NCI-H2227 treated with DMSO at 0.1 percent for 48 hours (cell line): ENCODE data around the gene MT1HL1.
"Not testable (repeated sequence)": the region's sequence is repeated elsewhere in the genome, so short reads cannot be mapped to it uniquely, and the experiment has no call there.

Experiments used
- DNase-seq: peaks from one replicate; lab custom pipeline; 2025; lab: John Stamatoyannopoulos, UW

The MT1HL1 gene

DNA sequence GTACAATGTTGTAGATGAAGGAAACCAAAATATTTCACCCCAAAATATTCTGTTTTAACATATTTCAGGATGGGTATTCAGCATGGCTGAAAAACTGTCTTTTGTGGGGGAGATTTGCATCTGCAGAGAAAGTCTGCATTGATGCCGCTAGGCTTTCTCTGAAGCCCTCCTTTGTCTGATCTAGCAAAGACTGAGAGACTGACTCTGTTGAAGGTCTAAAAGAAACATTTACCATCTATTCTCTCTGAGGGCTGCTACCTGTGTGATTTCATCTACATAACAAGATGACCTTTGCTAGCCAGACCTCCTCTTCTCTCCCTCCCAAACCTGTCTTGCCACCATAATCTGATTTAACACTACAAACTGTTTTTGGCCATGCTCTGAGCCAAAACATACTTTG lies 12.4 kb upstream of the MT1HL1 start:
- DNase-seq: no peak

DNA sequence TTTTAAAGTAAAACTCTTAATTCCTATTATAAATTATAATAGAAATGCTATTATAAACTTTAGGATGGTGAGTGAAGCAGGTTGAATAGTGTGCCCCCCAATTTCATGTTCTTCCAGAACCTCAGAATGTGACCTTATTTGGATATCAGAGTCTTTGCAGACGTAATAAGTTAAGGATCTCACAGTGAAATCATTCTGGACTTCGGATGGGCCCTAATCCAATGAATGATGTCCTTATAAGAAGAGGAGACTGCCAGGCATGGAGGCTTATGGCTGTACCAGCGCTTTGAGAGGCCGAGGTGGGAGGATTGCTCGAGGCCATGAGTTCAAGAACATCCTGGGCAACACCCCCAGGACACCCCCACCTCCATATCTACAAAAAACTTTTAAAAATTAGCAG lies 9.4 kb upstream of the MT1HL1 start:
- DNase-seq: no peak

DNA sequence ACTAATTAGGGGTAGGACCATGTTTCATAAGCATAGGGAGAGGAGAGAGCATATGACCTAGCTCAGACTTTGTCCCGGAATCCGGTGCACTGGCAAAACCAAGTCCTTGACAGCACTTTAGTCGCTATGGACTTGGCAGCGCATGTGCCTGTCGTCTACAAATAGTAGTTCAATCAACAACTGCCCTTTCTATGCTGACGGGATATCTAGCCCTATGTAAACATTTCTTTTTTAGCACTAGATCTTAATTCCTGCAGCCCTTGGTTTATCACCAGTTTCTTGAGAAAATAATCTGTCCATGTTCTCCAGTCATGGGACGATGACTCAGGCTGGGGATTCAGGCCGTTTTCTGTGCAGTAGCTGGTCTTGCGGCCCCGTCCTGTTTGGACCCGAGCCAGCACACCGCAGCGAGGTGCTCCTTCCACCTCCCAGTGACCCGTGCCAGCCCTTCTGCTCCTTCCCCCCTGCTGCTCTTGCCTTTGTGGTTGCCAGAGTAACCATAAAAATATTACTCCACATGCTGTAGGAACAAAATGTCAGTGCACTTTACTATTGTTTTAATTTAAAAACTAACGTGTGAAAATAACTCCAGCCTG lies 8.6 kb upstream of the MT1HL1 start:
- no peak for DNase-seq

- DNase-seq: no peak
These were observed 8.1 kb upstream of the MT1HL1 start for GRCh38 chr1:237012361-237012760.

DNA sequence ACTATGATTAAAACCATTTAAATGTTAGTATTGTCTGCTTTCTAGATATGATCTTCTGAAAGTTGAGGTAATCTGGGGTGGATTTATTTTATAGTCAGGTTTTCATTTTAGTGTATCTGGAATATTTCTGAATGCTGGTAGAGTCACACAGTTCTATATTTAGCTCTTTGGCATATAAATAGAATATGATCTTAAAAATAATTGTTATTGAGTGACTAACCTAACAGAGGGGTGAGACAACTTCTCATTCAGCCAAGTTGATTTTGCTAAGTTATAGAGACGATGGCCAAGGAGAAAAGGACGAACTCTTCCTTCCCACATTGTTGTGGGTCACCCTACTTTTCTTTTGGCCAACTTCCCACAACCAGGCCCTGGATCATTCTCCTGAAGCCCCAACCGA lies 7.2 kb upstream of the MT1HL1 start:
- no peak for DNase-seq

GRCh38 chr1:237009611-237010010 lies 5.4 kb upstream of the MT1HL1 start:
- DNase-seq: no peak

- DNase-seq: no peak
These were observed 3.1 kb upstream of the MT1HL1 start for GRCh38 chr1:237007147-237007881.

DNA sequence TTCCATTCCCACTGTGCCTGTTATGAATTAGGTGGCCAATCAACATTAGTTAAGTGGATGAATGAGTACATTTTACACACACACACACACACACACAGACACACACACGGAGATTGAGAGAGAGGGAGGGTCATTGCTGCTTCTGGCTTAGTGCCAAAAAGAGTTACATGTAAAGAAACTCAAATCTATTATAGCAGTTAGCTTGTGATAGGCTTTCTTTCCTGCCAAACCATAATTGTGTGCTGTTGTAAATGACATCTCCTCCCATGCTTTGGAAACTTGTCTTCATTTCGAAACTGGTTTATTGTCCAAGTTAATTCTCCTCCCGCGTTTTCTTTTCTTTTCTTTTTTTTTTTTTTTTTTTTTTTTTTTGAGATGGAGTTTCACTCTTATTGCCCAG lies 1.4 kb upstream of the MT1HL1 start:
- no peak for DNase-seq

DNA sequence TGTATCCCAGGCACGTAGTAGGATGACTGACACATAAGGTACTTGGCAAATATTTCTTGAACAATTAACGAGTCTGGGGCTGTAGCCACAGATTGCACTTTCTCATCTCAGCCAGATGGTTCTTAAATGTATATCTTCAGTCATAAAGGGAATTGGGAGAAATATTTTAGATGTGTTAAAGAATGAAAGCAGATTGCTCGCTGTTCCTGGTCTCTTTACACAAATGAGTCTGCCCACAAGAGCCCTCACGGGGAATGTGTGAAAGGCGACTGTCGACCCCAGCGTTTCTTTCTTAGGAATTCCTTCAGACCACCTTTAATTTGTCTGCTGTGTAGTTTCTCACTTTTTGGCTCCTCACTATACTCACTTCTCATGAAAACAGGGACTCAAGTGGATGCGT lies 725 bp downstream of the MT1HL1 start:
- DNase-seq: no peak

DNA sequence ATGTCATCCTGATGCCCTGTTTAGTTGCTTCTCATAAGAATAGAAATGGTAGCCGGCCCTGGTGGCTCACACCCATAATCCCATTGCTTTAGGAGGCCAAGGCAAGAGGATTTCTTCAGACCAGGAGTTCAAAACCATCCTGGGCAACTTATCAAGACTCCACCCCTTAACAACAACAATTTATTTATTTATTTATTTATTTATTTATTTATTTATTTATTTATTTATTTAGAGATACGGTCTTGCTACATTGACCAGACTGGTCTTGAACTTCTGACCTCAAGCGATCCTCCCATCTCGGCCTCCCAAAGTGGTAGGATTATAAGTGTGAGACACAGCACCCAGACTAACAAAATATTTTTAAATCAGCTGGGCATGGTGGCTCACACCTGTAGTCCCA lies 4.0 kb downstream of the MT1HL1 start:
- no peak for DNase-seq

GRCh38 chr1:236998546-236998945 lies 5.7 kb downstream of the MT1HL1 start:
- no peak for DNase-seq

DNA sequence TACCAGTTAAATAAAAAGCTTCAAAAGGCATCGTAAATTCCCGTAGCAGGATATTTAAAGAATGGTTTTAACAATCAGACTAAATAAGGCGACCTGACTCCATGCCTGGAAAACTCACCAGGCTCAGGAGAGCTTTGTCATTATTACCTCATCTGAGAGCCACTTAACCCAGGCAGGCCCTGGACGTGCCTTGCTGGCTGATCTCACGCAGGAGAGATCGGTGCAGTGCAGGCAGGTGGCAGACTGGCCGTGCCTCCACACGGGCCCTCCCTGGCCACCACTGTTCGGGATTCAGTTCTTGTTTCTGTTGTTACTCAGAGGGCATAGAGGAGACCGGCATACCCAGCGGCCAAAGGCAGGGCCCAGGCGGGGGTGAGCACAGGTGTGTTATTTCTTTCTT lies 6.4 kb downstream of the MT1HL1 start:
- no peak for DNase-seq

DNA sequence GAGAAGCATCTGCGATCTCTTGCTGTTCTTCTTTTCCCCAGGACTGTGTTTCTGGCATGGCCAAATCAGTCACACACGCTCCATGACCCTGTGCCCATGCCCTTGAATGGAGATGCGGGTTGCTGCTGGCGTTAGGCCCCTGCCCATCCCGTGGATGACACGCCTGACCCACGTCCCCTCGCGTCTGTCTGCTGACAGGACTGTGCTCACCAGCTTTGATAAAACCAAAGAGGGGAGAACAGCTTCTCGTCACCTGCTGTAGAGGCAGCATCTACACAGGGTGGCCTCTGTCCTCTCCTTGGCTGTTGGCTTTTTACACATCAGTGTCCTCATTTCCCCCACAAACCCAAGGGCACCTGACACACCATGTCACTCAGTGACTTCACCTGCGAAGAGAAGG lies 6.9 kb downstream of the MT1HL1 start:
- DNase-seq: no peak

- DNase-seq: no peak
These were observed 9.8 kb downstream of the MT1HL1 start for GRCh38 chr1:236994450-236994849.

DNA sequence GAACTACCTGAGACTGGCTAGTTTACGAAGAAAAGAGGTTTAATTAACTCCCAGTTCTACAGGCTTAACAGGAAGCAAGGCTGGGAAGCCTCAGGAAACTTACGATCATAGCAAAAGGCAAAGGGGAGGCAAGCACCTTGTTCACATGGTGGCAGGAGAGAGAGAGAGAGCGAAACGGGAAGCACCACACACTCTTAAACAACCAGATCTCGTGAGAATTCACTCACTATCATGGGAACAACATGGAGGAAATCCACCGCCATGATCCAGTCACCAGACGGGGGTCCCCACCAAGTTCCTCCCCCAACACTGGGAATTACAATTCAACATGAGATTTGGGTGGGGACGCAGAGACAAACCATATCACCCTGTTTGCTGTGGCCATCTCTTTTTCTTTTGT lies 11.8 kb downstream of the MT1HL1 start:
- DNase-seq: no peak

GRCh38 chr1:236990052-236990445 lies 14.2 kb downstream of the MT1HL1 start:
- DNase-seq: no peak

GRCh38 chr1:236989290-236990051 lies 14.8 kb downstream of the MT1HL1 start:
- DNase-seq: no peak

- no peak for DNase-seq
These were observed 20.4 kb downstream of the MT1HL1 start for GRCh38 chr1:236983818-236984217.

- DNase-seq: no peak
These were observed 21.9 kb downstream of the MT1HL1 start for GRCh38 chr1:236982380-236982779.

DNA sequence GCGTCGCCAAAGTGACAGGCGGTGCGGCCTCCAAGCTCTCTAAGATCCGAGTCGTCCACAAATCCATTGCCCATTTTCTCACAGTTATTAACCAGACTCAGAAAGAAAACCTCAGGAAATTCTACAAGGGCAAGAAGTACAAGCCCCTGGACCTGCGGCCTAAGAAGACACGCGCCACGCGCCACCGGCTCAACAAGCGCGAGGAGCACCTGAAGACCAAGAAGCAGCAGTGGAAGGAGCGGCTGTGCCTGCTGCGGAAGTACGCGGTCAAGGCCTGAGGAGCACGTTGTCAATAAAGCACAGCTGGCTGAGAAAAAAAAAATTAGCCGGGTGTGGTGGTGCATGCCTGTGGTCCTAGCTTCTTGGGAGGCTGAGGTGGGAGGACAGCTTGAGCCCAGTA lies 22.8 kb downstream of the MT1HL1 start:
- not testable (repeated sequence) for DNase-seq

DNA sequence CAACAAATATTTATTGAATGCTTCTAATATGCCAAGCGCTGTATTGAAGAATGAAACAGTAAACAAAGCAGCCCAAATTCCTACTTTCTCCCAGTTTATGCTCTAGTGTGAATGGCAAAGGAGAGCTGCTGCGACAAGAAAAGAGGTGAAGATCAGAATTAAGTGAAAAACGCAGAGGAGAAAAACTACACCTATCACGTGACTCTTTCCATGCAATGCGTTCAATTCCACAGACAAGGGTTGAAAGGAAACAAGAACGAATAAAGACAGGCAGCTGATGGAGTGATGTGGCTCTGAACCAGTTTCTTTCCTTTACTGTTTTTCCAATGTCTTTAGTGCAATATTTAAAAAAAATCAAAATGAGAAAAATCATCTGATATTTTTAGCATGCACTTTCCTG lies 23.6 kb downstream of the MT1HL1 start:
- no peak for DNase-seq

DNA sequence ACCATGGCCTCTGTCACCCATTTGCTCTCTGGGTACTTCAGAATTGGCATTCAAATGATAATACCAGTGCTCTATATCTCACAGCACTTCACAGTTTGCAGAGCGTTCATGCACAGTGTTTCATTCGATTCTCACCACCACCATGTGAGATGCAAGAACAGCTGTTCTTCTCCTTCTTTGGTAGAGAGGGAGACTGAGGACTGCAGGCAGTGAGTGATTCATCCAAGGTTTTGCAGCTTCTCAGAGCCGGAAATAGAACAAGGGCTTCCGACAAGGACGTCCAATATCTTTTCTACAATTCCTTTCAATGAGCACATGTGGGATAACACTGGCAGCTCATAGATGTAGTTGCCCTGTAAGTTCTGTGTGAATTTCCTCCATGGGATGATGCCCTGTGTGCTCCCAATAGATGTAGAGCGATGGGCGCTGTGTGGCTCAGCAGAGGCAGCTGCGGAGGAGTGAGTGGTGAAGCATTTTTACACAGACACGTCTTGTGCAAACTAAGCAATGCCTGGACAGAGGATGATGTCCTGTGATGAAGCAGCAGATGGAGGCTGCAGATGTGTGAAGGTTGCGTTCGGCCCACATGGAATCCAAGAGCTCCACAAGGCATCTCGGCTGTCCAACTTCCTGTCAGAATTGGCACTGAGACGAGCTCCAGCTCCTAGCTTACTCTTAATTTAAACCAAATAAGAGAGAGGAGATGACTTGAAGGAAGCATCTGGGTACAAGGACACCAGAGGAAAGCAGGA lies 24.9 kb downstream of the MT1HL1 start:
- DNase-seq: no peak

- no peak for DNase-seq
These were observed 25.5 kb downstream of the MT1HL1 start for GRCh38 chr1:236978740-236979139.
